HL-60/S4 treated with retinoic acid at 250 ng/mL for 4 days and 3 days (cell line): ENCODE data around the gene MINDY1.

Source experiments
- in situ Hi-C: fragments of 300-500 bp; cut with MboI; formaldehyde crosslinking; loops from 2 replicates; pipeline ENCODE4 v1.7.0; 2022; ENCODE audit warnings: low sequenced_read_pairs

MINDY1 gene

DNA sequence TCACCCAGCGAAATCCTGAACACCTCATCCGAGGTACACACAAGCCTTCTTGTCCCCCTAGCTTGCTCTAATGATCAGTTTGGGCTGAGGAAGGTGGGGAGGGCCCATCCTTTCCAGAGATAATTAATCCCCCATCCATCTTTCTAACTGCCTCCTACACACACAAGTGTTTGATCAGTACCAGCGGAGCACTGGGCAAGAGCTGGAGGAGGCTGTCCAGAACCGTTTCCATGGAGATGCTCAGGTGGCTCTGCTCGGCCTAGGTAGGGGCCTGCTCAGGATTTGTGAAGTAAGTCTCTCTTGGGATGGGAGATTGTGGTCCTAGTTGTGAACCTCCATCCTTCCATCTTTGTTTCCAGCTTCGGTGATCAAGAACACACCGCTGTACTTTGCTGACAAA, 18.8 kb downstream of the MINDY1 start:
- in situ Hi-C loops: no loop called here

DNA sequence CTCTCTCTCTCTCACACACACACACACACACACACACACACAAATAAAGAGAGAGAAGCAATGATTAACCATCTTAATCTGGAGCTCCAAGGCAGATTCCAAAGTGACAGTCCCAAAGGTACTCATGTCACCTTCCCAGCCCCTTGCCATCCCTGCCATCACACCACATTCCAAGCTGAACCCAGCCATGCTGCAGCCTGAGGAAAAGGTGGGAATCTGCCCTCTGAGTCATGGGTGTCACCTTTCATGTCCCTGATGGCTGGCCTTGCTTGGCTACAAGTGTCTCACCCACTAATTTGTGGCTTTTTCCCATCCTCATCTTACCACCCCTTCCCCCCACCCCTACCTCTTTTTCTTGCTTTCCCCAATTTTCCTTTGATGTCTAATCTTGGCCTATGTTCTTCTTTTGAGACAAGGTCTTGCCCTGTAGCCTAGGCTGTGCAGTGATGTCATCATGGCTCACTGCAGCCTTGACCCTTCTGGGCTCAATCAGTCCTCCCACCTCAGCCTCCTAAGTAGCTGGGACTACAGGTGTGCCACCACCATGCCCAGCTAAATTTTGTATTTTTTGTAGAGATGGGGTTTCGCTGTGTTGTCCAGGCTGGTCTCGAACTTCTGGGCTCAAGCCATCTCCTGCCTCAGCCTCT, 21.4 kb downstream of the MINDY1 start:
- in situ Hi-C loops: no loop called here

DNA sequence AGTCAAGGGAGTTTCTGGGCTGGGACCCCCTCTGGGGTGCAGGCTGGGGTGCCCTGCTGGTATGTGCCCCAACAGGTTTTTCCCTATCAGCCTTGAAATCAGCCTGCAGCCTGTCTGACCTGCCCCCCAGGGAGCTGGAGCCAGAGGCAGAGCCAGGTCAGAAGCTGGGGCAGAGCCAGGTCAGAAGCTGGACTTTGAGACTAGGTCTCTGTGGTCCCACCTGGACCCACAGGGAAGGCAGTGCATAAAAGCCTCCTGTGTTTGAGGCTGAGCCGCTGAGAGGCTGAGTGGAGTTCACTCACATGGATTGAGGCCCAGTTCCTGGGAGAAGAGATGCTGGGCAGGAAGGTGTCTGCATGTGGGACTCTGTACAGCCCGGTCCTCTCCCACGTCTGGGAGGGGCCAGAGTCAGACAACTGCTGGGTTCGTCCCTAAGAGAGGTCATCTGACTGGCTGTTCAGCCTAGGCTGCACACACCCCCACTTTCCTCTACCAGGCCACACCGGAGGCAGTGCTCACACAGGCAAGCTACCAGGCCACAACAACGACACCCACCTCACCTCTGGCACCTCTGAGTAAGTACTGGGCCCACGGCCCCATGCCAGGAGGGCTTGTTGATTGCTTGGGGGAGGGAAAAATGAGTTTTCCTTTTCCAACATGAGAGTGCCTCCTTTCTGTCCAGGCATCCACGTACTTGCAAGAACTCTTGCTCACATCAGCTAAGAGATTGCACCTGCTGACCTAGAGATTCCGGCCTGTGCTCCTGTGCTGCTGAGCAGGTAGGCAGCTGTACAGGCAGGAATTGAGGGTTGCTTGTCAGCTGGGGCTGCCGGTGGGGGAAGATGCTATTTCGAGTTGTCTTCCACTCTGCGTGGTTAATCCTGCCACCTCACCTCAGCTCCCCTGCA, 24.6 kb downstream of the MINDY1 start, which contains the start of gene ANXA9:
Gene ANXA9 (plus strand): TSS at position 488 of the 908 bp plus-strand sequence. CDS start 814 bp downstream, outside the sequence.
- in situ Hi-C loops: no loop called here

DNA sequence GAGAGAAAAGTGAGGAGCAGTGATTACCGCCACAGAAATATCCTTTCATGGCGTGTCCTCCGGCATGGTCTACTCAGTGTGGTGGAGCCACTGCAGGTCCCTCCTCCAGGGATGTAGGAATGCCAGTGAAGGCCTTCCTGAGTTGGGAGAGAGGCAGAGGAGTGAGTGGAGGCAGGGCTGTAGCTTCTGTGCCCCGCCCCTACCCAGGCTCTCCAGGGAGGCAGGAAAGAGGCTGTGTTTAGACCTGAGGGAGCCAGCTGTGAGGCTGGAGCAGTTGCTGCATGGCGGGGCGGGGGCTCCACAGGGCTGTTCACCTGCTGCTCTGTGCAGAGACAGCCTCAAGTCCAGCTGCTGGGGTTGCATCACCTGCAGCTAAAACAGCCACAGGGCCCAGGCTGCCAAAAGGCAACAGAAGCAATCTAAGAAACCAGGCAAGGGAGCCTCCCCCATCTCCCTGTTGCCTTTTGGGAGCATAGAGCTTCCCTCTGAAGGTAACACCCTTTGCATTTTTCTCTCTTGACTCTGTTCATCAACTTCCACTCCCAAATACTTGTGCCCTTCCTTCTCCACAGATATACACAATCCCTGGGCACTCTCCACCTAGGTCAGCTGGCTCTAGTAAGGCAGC, 25.4 kb downstream of the MINDY1 start:
- in situ Hi-C loops: no loop called here

DNA sequence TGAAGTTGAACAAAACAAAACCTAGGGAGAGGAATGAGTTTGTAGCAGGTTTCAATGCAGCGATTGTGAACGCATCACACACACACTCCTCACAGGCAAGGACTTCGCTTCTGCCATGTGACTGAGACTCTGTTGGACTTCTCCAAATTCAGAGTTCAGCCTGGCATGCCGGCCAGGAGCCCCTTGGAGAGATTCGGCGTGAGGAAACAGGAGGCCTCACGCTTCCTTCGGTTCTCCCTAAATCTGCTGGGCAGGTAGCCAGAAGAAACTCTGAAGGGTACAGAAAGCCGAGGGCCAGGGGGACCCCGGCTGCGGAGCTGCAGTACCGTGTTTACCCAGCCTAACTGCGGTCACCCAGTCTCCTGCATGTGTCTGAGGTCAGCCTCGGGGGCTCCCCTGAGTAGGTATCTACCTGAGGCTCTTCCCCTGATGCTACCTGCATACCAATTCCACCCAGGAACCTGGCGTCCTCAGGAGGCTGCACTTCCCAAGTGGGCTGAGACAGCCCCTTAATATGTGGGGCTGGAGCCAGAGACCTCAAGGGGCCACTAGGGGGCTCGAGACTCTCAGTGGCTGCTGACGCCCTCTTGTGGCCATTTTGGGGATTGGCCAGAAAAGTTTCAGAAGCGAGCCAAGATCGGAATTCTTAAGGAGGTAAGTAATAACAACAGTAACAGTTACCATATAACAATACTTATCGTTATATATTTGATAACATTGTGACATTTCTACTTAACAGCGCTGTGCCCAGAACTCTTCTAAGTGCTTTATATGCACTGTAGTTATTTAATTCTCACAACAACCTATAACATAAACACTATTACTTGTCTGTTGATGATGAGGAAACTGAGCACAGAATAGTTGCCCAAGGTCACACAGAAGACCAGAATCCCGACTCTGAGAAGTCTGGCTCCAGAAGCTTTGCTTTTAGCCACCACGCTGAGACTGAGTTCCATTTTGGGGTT, 27.3 kb downstream of the MINDY1 start:
- in situ Hi-C loops: no loop called here

DNA sequence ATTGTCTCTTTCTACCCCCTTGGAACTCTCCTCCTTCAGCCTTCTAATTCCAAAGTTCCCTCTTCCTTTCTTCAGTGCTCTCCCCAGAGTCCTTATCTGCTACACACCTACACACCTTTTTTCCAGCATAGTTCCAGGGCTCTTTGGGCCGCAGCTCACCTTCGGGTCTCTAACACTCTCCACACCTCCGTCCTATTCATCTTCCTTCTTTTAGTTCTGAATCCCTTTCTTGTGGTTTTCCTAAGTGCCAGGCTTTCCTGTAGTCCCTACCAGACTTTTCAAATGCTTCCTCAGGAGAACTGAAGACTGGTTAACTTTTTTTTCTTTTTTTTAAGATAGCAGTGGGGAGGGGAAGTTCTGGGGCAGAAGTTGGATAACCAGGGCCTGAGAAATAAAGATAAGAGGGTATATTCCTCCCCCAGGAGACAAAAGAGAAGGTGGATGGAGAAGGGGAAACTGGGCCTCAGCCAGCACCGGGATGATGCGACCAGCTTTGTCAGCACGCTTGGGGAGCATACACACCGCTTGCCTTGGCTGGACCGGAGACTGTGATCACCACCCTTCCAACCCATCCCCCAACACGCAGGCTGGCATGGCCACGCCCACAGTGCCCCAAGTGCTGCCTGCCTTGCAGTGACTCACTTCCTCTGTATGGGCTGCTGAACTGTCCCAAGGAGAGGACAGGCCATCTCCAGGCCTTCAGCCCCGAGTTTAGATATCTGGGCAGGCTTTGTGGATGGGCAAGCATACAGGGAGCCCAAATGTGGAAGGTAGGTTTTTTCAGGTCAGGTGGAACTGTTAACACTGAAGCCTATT, 29.6 kb downstream of the MINDY1 start:
- in situ Hi-C loops: no loop called here

DNA sequence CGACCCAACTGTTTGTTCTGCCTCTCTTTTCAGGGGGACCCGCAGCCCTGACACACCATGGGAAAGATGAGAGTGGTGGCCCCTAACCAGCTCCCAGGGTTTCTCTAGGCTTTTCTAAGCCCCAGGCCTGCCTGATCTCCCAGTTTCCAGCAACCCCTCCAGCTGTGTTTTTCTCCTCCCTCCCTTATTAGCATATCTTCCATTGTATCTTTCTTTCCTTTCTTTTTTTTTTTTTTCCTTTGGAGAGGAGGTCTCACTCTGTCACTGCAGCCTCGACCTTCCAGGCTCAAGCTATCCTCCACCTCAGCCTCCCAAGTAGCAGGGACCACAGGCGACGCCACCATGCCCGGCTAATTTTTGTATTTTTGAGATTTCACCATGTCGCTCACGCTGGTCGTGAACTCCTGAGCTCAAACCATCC, 30.3 kb downstream of the MINDY1 start:
- in situ Hi-C loops: no loop called here

DNA sequence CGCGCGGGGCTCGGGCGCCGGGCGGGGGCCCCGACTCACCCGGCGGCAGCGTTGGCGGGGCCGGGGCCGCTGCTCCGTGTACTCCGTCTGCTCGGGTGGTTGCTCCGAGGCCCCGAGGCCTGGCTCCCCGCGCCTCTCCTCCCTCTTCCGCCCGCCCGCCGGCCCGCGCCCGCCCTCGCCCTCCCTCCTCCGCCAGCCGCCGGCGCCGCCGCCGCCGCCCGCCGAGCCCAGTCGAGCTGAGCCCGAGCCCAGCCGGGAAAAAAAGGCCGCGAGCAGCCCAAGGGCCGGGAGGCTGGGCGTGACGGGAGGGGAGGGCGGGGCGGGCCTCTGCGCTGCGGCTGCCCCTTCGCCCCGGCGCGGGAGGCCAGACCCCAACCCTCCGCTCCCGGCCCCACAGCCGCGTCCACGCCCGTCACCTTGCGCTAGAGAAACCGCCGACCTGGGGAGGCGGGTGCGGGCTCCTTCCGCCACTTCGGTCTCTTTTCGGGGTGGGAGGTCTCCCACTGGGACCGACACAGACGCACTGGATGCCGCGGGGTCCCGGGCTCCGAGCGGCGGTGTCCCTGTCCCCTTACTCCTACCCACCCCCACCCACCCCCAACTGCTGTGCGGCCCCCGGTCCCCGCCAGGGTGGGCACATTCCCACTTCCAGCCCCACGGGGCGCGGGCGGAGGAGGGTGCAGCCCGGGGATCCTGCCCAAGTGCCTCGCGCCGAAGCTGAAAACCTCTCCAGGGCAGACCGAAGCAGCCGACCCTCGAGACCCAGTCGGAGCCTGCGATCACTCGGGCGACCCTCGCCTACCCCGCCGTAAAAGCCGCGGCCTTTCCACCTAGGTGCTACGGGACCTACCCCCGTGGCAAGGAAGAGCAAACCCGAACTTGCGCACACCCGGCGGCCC, 31.9 kb downstream of the MINDY1 start, which contains the start of gene CERS2:
Gene CERS2 (minus strand): TSS at position 256 of the 899 bp plus-strand sequence. CDS start 5,745 bp downstream, outside the sequence.
- in situ Hi-C loops: no loop called here

DNA sequence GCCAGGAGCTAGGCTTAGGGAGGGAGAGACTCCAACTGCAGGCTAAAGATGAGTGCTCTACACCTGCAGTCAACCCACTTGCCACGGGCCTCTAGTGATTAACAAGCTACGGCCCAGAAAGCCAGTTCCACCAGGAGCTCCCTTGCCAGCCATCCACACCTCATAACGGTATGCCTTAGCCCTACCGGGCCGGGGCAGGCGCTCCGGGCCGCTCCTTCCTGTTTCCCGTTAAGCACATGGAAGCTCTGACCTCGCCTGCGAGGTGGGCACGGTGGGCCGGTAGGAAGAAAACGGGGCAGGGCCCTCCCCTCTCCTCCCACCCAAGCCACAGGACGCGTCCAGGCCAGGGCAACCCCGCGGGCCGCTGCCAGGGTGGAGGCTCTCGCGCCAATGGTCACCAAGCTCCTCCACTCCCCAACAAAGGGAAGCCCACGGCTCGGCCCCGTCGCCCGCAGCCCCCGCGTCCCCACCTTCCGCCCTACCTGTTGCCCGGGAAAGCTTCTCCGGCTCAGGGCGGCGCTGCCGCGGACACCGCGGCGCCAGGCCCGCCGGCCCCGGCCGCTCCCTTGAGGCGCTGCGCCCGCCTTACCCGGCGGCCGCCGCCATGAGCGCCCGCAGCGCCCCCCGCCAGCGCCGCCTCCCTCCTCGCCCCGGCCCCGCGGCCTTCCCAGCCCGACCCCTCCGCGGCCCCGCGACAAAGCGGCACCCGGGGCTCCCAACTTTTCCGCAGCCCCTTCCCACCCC, 32.7 kb downstream of the MINDY1 start:
- in situ Hi-C loops: no loop called here

DNA sequence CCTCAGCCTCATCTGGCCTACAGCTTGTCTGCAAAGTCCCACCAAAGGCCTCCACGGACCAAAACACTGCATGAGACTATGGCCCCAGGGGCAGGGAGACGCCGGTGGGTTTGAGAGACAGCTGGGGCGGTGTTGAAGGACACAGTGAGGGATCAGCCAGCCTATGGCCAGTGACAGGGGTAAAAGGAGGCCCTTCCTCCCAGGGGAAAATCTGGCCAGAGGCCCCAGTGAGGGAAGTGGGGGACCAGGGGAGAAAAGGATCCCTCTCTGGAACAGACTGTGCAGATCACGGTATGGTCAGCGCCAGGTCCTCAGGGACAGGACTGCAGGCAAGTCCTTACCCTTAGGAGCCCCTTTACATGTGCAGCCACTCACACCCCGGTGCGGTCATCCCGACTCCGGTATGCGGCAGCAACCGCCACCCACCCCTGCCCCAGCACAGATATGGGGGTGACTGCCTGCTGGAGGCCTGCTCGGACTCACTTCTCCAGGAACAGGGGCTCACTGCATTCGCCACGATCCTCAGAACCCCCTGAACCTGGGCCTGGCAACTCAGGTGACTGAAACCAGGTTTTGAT, 33.4 kb downstream of the MINDY1 start:
- in situ Hi-C loops: no loop called here

DNA sequence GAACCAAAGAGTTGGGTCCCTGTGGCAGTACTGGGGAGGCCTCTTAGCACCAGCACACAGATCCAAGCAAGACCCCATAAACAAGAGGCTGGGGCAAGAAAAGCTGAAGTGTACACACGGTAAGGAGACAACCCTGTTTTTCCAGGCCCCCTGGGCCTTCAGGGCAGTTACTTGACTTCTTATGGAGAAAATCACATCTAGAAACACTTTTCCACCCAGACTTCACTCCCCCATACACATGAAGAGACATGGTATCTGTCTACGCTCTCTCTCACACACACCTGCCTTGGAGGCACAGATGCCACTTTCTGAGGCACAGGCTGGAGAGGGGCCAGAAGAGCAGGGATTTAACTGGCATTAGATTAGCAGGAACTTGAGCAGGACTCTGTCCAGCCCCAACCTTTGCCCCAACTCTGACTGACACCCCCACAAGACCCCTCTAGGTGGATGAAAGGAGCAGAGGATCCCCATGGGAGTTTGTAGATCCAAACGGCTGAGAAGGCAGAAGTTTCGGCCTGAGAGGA, 34.2 kb downstream of the MINDY1 start:
- in situ Hi-C loops: no loop called here

DNA sequence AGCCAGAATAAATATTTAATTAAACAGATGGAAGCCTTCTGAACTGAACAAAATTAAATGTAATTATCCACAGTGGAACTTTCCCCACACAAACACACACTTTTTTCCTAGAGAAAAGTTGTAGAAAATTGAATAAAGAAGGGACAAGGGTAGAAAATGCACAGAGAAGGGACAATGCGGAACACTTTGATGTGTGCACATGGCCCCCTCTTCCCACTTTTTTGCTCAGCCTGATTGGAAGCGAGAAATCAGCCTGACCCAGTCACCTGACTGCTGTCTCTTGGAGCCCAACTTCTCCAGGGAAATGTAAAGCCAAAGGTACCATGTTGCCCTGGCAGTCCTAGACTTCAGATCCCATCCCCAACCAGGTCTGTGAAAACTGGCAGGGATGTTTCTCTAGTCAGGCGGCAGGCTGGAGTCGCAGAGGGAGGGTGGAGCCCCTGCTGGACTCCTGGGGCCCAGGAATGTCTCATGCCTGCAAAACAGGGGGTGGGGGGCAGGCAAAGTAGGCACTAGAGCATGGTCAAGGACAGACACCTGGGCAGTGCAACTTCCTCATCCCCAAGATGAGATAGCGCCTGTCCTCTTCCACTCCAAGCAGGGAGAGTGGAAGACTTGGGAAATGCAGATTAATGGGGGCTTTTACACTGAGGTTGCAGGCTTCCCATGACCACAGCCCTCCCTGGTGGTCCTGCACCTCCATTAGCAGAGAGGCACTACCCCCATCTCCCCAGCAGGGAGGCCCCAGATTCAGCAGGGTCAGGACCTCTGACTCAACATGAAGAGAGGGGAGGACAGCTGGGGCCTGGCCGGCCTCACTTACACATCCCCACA, 34.9 kb downstream of the MINDY1 start:
- in situ Hi-C loops: no loop called here

DNA sequence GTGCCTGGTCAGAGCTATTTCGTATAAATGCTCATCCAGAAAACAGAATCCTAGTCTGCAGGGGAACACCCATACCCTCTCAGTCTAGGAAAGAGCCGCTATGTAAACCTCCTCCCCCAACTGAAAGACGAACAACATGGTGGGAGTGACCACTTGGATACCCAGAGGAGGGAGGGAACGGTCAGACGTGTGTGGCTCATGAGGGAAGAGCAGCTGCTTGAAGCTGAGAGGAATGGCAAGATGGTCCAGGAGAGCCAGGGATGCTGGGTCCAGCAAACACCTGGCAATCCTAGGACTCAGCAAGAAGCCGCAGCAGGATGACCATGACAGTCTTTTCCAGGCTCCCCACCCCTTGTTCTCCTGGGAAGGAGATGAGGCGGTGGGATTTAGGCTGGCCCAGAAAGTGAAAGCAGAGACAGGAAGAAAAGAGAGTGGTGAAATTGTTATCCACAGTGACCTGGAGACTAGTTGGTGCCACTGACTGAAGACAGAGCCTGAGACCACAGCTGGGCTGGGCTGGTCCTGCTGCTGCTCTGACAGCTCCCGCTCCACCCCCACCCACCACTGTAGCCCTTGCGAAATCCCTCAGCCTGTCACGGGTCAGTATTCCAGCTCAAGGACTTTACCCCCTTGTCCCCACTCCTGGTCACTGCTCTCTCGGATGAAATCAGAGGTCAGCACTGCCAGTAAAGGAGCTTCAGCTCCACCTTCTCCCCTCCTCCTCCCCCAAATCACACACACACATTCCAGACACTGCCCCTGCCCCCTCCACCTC, 35.7 kb downstream of the MINDY1 start:
- in situ Hi-C loops: no loop called here

DNA sequence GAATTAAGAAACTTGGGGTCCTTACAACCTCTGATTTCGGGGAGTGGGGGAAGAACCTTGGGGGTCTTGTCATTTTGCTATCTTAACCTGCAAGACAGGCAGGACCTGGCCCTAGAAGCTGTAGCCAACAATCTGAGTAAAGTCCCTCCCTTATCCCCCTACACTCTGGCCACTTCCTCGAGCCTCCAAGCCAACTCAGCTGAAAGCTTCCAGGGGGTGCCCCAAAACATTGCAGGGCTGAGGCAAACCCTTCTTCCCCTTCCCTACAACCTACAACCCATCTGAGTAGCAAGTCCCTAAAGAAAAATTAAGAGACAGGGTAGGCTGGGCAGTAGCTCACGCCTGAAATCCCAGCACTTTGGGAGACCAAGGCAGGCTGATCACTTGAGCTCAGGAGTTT, 37.1 kb downstream of the MINDY1 start:
- in situ Hi-C loops: no loop called here

DNA sequence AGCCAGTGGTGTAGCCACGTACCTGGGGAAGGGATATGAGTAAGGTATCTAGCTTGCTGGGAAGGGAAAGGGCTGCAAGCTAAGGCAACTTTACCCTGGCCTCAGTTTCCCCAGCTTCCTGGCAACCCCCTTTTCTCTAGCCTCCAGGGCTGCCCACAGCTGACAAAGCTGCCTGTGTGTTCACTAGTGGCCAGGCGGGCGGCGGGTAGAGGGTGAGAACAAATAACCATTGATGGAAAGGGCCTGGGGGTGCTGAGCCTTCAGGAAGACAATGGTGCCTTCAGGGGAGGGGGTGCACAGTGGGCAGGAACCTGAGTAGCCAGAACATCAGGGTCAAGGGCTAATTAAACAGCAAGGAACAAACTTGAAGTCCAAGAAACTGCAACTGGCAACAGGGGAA, 38.2 kb downstream of the MINDY1 start:
- in situ Hi-C loops: no loop called here

DNA sequence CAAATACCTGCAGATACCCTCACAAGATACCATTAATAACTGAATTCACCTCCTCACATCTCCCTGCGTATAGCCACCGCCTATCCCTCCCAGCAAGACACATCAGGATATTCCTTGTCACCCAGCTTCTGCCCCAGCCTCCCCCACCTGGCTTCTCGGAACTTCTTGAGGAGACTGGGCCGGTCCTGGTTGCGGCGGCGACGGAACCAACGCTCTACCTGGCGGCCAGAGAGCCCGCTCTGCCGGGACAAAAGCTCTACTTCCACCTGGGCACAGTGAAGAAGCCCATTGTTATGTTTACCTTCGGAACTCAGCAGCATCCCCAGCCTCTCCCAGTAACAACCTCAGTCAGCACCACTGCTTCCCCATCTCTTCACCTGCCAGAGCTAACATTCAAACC, 38.8 kb downstream of the MINDY1 start:
- in situ Hi-C loops: no loop called here
